Measurements from ENCODE around the gene KAT6B.

DNA sequence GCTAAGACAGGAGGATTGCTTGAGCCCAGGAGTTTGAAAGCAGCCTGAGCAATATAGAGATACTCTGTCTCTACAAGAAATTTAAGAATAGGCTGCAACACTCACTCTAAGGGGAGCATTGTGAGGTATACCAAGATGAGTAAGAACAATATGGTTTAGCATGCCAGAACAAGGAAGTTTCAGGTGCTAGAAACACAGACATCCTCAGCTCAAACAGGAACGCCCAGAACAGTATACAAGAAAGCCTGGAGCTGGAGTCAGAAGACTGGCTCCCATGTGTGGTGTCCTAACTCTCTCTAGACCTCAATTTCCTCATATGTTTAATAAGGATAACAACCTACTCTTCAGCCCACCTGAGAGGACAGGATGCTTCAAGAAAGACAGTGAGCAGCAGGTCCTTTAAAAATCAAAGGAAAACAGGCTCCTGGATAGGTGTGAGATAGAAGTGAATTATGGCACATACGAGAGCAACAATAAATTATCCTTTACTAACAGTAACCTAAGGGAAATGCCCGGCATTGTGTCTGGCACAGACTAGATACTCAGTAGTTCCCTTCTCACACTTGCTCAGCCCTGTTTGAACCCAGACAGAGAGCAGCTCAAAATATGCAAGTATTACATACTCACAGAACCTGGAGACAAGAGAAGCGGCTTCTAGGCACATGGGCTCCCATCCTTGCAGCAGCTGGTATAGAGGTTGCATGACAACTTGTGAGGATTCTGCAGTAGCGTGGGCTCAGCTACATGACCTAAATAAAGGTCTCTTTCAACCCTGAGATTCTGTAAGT lies 45.4 kb downstream of the KAT6B start:
- TF ChIP-seq, protein P1, sequence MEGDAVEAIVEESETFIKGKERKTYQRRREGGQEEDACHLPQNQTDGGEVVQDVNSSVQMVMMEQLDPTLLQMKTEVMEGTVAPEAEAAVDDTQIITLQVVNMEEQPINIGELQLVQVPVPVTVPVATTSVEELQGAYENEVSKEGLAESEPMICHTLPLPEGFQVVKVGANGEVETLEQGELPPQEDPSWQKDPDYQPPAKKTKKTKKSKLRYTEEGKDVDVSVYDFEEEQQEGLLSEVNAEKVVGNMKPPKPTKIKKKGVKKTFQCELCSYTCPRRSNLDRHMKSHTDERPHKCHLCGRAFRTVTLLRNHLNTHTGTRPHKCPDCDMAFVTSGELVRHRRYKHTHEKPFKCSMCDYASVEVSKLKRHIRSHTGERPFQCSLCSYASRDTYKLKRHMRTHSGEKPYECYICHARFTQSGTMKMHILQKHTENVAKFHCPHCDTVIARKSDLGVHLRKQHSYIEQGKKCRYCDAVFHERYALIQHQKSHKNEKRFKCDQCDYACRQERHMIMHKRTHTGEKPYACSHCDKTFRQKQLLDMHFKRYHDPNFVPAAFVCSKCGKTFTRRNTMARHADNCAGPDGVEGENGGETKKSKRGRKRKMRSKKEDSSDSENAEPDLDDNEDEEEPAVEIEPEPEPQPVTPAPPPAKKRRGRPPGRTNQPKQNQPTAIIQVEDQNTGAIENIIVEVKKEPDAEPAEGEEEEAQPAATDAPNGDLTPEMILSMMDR (IDR thresholded peaks at IDR 0.05) = no peak
- no peak for TF ChIP-seq EZH2 (IDR thresholded peaks at IDR 0.05; ENCODE audit: borderline replicate concordance, insufficient read depth, low read depth, low read length, poor library complexity, severe bottlenecking)
